Activated CD8-positive, alpha-beta memory T cell treated with anti-CD3 and anti-CD28 coated beads for 1 hour (primary cell): ENCODE data around the gene PTPRN2.
"Not testable (repeated sequence)": the region's sequence is repeated elsewhere in the genome, so short reads cannot be mapped to it uniquely, and the experiment has no call there.

Experiments
- DNase-seq, 2 donors: peaks; one replicate each; pipeline ENCODE4 v3.0.0-alpha.2; 2020; ENCODE audit warnings: low read depth in 1 of 2; ENCODE audit errors: extremely low read depth in 1 of 2

The PTPRN2 gene

GRCh38 chr7:157499835-157500153 lies 1087.8 kb downstream of the PTPRN2 start:
- DNase-seq = no peak

- no peak for DNase-seq
Measured at GRCh38 chr7:157499121-157499834, 1088.3 kb downstream of the PTPRN2 start.

- no peak for DNase-seq
Measured at GRCh38 chr7:157498657-157499056, 1089.0 kb downstream of the PTPRN2 start.

- no peak for DNase-seq
Measured at GRCh38 chr7:157497744-157498651, 1089.6 kb downstream of the PTPRN2 start.

- no peak for DNase-seq
Measured at GRCh38 chr7:157497367-157497743, 1090.3 kb downstream of the PTPRN2 start.

- no peak for DNase-seq
Measured at GRCh38 chr7:157496416-157497275, 1091.0 kb downstream of the PTPRN2 start.

GRCh38 chr7:157495594-157495993 lies 1092.0 kb downstream of the PTPRN2 start:
- no peak for DNase-seq

- DNase-seq = no peak
Measured at GRCh38 chr7:157495177-157495553, 1092.5 kb downstream of the PTPRN2 start.

- DNase-seq = no peak
Measured at GRCh38 chr7:157494506-157495176, 1093.0 kb downstream of the PTPRN2 start.

- no peak for DNase-seq
Measured at GRCh38 chr7:157493776-157494175, 1093.8 kb downstream of the PTPRN2 start.

- no peak for DNase-seq
Measured at GRCh38 chr7:157493017-157493416, 1094.6 kb downstream of the PTPRN2 start.

GRCh38 chr7:157490465-157490912 lies 1097.1 kb downstream of the PTPRN2 start:
- DNase-seq = no peak

GRCh38 chr7:157489870-157490269 lies 1097.8 kb downstream of the PTPRN2 start:
- DNase-seq = not testable (repeated sequence)
